HepG2 (cell line): ENCODE measurements around the gene ULK4. TPM values are rescaled to one million over a fixed set of nuclear protein-coding genes. Genes with fewer than 3 reads are reported as not detected.

Source experiments
- ATAC-seq: fragments of 200-7000 bp; cut with Tn5 transposase; 3 replicates; pipeline ENCODE4 v1.9.1; 2020; ENCODE audit warnings: mild to moderate bottlenecking, moderate library complexity
- BruUV-seq: library from RNA; stranded (reverse); fragments of 400-500 nt; replicated peaks from 2 replicates; lab custom pipeline; 2021; lab: Mats Ljungman, UMichigan
- CTCF ChIA-PET: fragments of 300-600 bp; formaldehyde crosslinking; extraction: SDS; loops from one replicate; lab custom pipeline; 2021; ENCODE audit warnings: low total read pairs, inconsistent platforms, low intra/inter-chr PET ratio; lab: Yijun Ruan, JAX
- POLR2A ChIA-PET: fragments of 350-600 bp; sonication (Branson Sonifier 250); formaldehyde crosslinking; loops from one replicate; lab custom pipeline; 2020; ENCODE audit warnings: antibody characterized with exemption, inconsistent platforms; lab: Yijun Ruan, JAX
- DNase-seq: peaks from one replicate; pipeline ENCODE4 v3.0.0-alpha.2; 2015; ENCODE audit warnings: low spot score
- FAIRE-seq: peaks from 3 replicates; lab custom pipeline; 2011; peaks lifted over from hg19 to GRCh38; lab: Jason Lieb, UNC
- H2AFZ ChIP-seq: one replicate; pipeline ENCODE4 v1.6.1; 2011; ENCODE audit warnings: low read length, inconsistent platforms
- H3K27ac ChIP-seq: fragments of 300-600 bp; 3 replicates; pipeline ENCODE4 v1.8.0; 2011; ENCODE audit warnings: mixed run types, mild to moderate bottlenecking, mixed read lengths, low read length, inconsistent platforms; ENCODE audit not compliant: insufficient read depth; ENCODE audit errors: extremely low read length
- H3K27me3 ChIP-seq, 2 experiments: fragments of 200-600 bp in 1 of 2; 2 replicates in 1 of 2; 3 replicates in 1 of 2; pipeline versions ENCODE4 v1.6.0 to v1.8.0; 2011; ENCODE audit warnings: low read length in 2 of 2, mild to moderate bottlenecking in 2 of 2, moderate library complexity in 2 of 2, inconsistent platforms in 1 of 2; ENCODE audit not compliant: insufficient read depth in 2 of 2, control insufficient read depth in 1 of 2
- H3K36me3 ChIP-seq, 2 experiments: fragments of 200-600 bp in 1 of 2; replicated peaks in 1 of 2; 2 replicates in 1 of 2; 3 replicates in 1 of 2; pipeline versions ENCODE4 v1.5.1 to v1.8.0; 2011; ENCODE audit warnings: low read length in 2 of 2, inconsistent platforms in 1 of 2; ENCODE audit not compliant: insufficient read depth in 2 of 2, control insufficient read depth in 1 of 2
- H3K4me1 ChIP-seq: 2 replicates; pipeline ENCODE4 v1.5.1; 2012; ENCODE audit warnings: low read length, inconsistent platforms; ENCODE audit not compliant: insufficient read depth
- H3K4me2 ChIP-seq: 2 replicates; pipeline ENCODE4 v1.6.0; 2011; ENCODE audit warnings: low read depth, low read length, inconsistent platforms
- H3K4me3 ChIP-seq, 3 experiments: fragments of 200-600 bp in 1 of 3; sonication (generic), shearing (Covaris generic) in 1 of 3; replicated peaks in 1 of 3; 2 replicates each; pipeline ENCODE4 v1.5.1; 2011 to 2016; ENCODE audit warnings: low read length in 3 of 3, inconsistent platforms in 2 of 3, low read depth in 2 of 3, mild to moderate bottlenecking in 2 of 3, control low read depth in 1 of 3, mixed read lengths in 1 of 3; ENCODE audit not compliant: insufficient read depth in 1 of 3
- H3K79me2 ChIP-seq: one replicate; pipeline ENCODE4 v1.6.1; 2011; ENCODE audit warnings: low read length, inconsistent platforms; ENCODE audit not compliant: insufficient read depth
- H3K9ac ChIP-seq: 2 replicates; pipeline ENCODE4 v1.6.0; 2011; ENCODE audit warnings: mild to moderate bottlenecking, low read depth, low read length, inconsistent platforms; ENCODE audit not compliant: insufficient read depth
- H3K9me3 ChIP-seq: 2 replicates; pipeline ENCODE4 v1.5.1; 2012; ENCODE audit warnings: mild to moderate bottlenecking, low read length
- H4K20me1 ChIP-seq: 2 replicates; pipeline ENCODE4 v1.6.0; 2011; ENCODE audit warnings: inconsistent platforms, mild to moderate bottlenecking, low read length, moderate library complexity; ENCODE audit not compliant: insufficient read depth
- AGO2 ChIP-seq: fragments of 200-400 bp; formaldehyde crosslinking; optimal IDR thresholded peaks from 2 replicates; pipeline ENCODE3; 2017; ENCODE audit warnings: mild to moderate bottlenecking, low read depth, low read length, moderate library complexity
- EEA1 ChIP-seq: sonication (generic); formaldehyde crosslinking; IDR thresholded peaks from 2 replicates; pipeline ENCODE4 v1.5.1; 2020; ENCODE audit warnings: mild to moderate bottlenecking, missing genetic modification reagents, borderline replicate concordance
- ELF3 ChIP-seq: IDR thresholded peaks from 2 replicates; pipeline ENCODE4 v1.6.1; 2016; ENCODE audit warnings: missing genetic modification reagents, missing compliant biosample characterization
- FOSL2 ChIP-seq: sonication (generic); formaldehyde crosslinking; IDR thresholded peaks from 2 replicates; pipeline ENCODE4 v1.4.0; 2020; ENCODE audit warnings: missing genetic modification reagents
- IKZF1 ChIP-seq: fragments of 450-650 bp; IDR thresholded peaks from 2 replicates; pipeline ENCODE4 v1.7.1; 2016
- KDM3A ChIP-seq: IDR thresholded peaks from 2 replicates; pipeline ENCODE4 v1.6.1; 2018; ENCODE audit warnings: low read depth, missing compliant biosample characterization
- MED13 ChIP-seq: sonication (generic); formaldehyde crosslinking; IDR thresholded peaks from 2 replicates; pipeline ENCODE4 v1.5.0; 2020; ENCODE audit warnings: missing genetic modification reagents
- MIER3 ChIP-seq: IDR thresholded peaks from 2 replicates; pipeline ENCODE4 v1.6.1; 2016; ENCODE audit warnings: missing compliant biosample characterization, borderline replicate concordance
- SAP130 ChIP-seq: IDR thresholded peaks from 2 replicates; pipeline ENCODE4 v1.6.1; 2016; ENCODE audit warnings: low read depth
- SP4 ChIP-seq: sonication (generic); formaldehyde crosslinking; IDR thresholded peaks from 2 replicates; pipeline ENCODE4 v1.8.1; 2023; ENCODE audit warnings: mild to moderate bottlenecking, missing genetic modification reagents
- STAG1 ChIP-seq: sonication (generic); formaldehyde crosslinking; IDR thresholded peaks from 2 replicates; pipeline ENCODE4 v1.4.0; 2020; ENCODE audit warnings: missing genetic modification reagents
- TMF1 ChIP-seq: sonication (generic); formaldehyde crosslinking; IDR thresholded peaks from 2 replicates; pipeline ENCODE4 v1.8.1; 2022; ENCODE audit warnings: low read depth, missing genetic modification reagents
- ZFAT ChIP-seq: sonication (generic); formaldehyde crosslinking; conservative IDR thresholded peaks from 2 replicates; pipeline ENCODE4 v1.8.1; 2023; ENCODE audit warnings: missing genetic modification reagents, inconsistent platforms
- ZNF121 ChIP-seq: sonication (generic); formaldehyde crosslinking; IDR thresholded peaks from 2 replicates; pipeline ENCODE4 v1.5.0; 2020; ENCODE audit warnings: mild to moderate bottlenecking, missing genetic modification reagents
- ZNF232 ChIP-seq: sonication (generic); formaldehyde crosslinking; IDR thresholded peaks from 2 replicates; pipeline ENCODE4 v1.4.0; 2020; ENCODE audit warnings: missing genetic modification reagents, borderline replicate concordance
- ZNF776 ChIP-seq: sonication (generic); formaldehyde crosslinking; IDR thresholded peaks from 2 replicates; pipeline ENCODE4 v1.4.0; 2020; ENCODE audit warnings: mild to moderate bottlenecking, missing genetic modification reagents
- ZNF781 ChIP-seq: sonication (generic); formaldehyde crosslinking; IDR thresholded peaks from 2 replicates; pipeline ENCODE4 v1.5.1; 2020; ENCODE audit warnings: borderline replicate concordance, mild to moderate bottlenecking, missing genetic modification reagents; ENCODE audit errors: not compliant biosample characterization
- ZNF883 ChIP-seq: sonication (generic); formaldehyde crosslinking; IDR thresholded peaks from 2 replicates; pipeline ENCODE4 v1.5.1; 2020; ENCODE audit warnings: mild to moderate bottlenecking, missing genetic modification reagents; ENCODE audit errors: not compliant biosample characterization
- in situ Hi-C: cut with HindIII; loops from 2 replicates; pipeline ENCODE4 v1.10.0; 2017; ENCODE audit warnings: low pct_unique_long_range_greater_than_20kb; ENCODE audit not compliant: extremely low pct_ligation_motif_present
- intact Hi-C: fragments of 100-400 bp; cut with micrococcal nuclease; formaldehyde crosslinking; loops from one replicate; pipeline ENCODE4 v1.10.0; 2022; ENCODE audit not compliant: unreplicated experiment
- polyA plus RNA-seq, 8 experiments: library from polyadenylated mRNA; depleted of rRNA in 3 of 8; stranded (reverse) in 7 of 8; unstranded in 1 of 8; fragments of >200 nt; fragmentation: Illumina TruSeq in 4 of 8; extraction: Trizol in 4 of 8; gene quantifications; 2 replicates each; pipeline versions ENCODE4 v1.2.1 to v1.2.3, GENCODE V29; 2011 to 2016; ENCODE audit warnings: low read depth in 4 of 8, missing spikeins in 1 of 8, mixed read lengths in 1 of 8; ENCODE audit not compliant: insufficient read depth in 1 of 8
- total RNA-seq, 5 experiments: library from RNA; depleted of rRNA; stranded (reverse); fragments of >200 nt; fragmentation: Illumina TruSeq; extraction: Trizol; gene quantifications; 2 replicates each; pipeline ENCODE4 v1.2.3, GENCODE V29; 2016; ENCODE audit warnings: low read depth in 1 of 5

ULK4 gene
- total and polyA plus RNA-seq, 2 of the 13 experiments (the other 11 are each of a cell fraction or from before 2014, with no cell fraction given) = 6.7 to 11.8 TPM

- in situ Hi-C loops = no loop called here
- BruUV-seq = no TSS peak
- Histone ChIP-seq H3K9me3 (no peaks in the 10 kb centered on the region), H3K4me2 (no peak overlapping the region), H3K4me3 (no peak overlapping the region), H3K27ac (no peak overlapping the region), H3K36me3 (no peaks in the 10 kb centered on the region), H3K79me2 (no peaks in the 10 kb centered on the region), H3K27me3 (no peaks in the 10 kb centered on the region; a peak in 1 of 5 replicates), H4K20me1 (no peaks in the 10 kb centered on the region), H2AFZ (no peak overlapping the region), H3K9ac (no peak overlapping the region), H3K4me1 (no peaks in the 10 kb centered on the region)
- FAIRE-seq (no peak), ATAC-seq (no peak), DNase-seq (no peak)
- intact Hi-C loops = loop anchor here (10.0 kb wide), 1 partner anchor 1127 kb away; no protein-coding TSS in a partner anchor
- TF ChIP-seq SP4 (CRISPR knock-in tag) (no peak), MED13 (no peak), ZNF232 (CRISPR knock-in tag) (no peak), SAP130 (CRISPR knock-in tag) (no peak), TMF1 (CRISPR knock-in tag) (no peak), ZNF121 (no peak), ZNF883 (CRISPR knock-in tag) (no peak), AGO2 (no peak), STAG1 (CRISPR knock-in tag) (no peak), FOSL2 (CRISPR knock-in tag) (no peak), EEA1 (CRISPR knock-in tag) (no peak), MIER3 (CRISPR knock-in tag) (no peak), ZNF781 (CRISPR knock-in tag) (no peak), ZNF776 (no peak), IKZF1 (no peak), ELF3 (CRISPR knock-in tag) (no peak), ZFAT (no peak), KDM3A (CRISPR knock-in tag) (no peak)
- POLR2A ChIA-PET = no interaction called here
- CTCF ChIA-PET = no interaction called here
These were observed 250.3 kb downstream of the ULK4 start for GRCh38 chr3:41711651-41712050.
